ENCODE measurements around the gene WIZ.

WIZ gene

GRCh38 chr19:15466851-15467733 is 17.3 kb upstream of the WIZ start:
- DNase-seq: peak in 1 of 2 experiments; percentile 8

DNA sequence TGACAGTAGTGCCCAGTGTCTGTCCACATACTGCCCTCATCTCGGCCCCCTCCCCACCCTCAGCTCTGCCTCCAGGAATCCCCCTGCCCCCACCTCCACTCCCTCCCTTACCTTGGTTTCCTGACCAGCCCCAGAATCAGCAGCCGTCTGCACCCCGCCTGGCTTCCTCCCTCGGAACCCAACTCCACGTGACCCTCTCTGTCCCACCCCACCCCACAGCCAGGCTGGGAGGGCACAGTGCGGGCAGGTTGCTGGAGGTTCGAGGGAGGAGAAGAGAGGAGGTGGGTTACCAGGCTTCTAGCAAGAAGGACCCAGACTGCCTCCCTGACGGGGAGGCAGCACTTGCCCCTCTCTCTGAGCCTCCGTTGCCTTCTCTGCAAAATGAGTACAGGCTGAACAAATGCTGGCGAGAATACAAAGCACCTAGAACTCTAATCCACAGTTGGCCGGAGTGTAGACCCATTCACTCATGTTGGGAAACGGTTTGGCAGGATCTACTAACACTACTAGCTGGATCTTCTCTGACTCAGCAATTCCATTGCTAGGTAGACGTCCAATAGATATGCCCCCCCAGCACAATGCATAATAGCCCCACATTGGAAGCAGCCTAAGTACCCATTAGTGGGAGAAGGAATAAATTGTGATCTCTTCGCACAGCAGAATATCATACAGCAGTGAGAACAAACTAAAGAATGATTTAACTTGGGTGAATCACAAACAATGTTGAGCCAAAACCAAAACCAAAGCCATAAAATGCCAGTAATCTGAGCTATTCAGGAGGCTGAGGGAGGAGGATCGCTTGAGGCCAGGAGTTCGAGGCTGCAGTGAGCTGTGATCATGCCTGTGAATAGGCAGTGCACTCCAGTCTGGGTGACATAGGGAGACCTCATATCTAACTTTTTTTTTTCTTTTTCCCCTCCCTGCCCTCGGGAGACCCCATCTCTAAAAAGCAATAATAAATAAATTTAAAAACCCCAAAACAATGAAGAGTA is 14.9 kb upstream of the WIZ start, which contains the start of gene RASAL3:
Gene RASAL3 (minus strand): TSS at position 151 of the 992 bp plus-strand sequence. CDS start 186 bp downstream, outside the sequence.
- DNase-seq: peak; percentile 26 to 40

- DNase-seq: peak; percentile 60 to 70
Measured at GRCh38 chr19:15463861-15464371, 14.2 kb upstream of the WIZ start.

- DNase-seq: no peak
Measured at GRCh38 chr19:15461694-15462093, 11.9 kb upstream of the WIZ start.

DNA sequence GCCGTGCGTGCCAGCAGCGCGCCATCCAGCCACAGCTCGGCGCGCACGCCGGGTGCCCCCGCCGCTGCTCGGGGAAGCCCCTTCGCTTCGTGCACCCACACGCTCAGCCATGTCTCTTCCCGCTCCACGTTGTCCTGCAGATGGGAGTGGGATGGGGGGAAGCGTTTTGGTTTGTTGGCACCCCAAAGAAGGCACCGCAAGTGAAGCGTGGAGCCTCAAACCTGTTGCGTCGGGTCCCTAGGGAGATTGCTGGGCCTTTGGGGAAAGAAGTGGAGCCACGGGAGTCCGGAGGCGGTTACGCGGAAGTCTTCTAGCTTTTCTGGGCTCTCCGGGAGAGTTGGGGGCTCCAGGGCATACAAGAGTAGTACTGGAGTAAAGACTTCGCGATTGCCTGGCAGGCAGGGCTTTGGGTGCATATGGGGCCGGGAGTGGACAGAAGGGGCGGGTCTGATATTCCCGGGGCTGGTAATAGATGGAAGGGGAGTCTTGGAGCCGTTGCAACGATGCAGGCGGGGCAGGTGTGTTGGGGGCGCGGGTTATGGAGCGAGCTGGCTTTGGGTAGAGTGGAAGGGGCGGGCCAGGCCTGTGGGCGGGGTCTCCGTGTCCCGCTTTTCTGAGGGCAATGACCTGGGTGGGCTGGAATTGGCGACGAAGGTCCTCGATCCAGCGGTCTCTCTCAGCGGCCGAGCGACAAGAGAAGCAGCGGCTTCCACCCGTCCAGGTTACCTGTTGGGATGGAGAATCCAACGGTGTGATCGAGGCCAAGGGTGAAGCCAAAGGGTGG is 8.1 kb upstream of the WIZ start:
- DNase-seq: no peak

DNA sequence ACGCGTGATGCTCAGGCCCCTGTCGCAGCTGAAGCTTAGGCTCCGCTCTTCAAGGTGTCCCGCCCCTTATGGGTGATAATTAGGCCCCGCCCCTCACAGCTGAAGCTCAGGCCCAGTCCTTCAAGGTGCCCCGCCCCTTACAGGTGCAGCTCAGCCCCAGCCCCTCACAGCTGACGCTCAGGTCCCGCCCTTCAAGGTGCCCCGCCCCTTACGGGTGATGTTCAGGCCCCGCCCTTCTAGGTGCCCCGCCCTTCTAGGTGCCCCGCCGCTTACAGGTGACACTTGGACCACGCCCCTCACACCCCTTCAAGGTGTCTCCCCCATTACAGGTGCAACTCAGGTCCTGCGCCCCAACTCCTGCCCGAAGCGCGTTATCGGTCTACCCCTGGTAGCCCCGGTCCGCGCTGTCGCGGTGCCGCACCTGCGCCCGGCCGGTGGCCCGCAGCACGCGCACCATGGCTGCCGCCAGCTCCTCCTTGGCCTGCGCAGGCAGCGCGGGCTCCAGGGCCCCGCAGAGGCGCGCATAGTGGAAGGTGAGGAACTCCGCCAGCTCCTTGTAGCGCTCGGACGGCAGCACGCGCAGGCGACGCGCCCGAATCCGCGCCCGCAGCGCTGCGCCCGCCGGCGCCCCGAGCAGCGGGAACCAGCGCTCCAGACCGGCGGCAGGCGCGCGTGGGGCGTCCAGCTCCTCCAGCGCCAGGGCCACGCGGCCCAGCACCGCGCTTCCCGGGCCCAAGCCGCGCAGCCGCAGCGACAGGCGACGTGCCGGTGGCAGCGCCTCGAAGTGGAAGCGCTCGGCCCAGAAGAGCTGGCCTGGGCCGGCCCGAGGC is 7.3 kb upstream of the WIZ start:
- DNase-seq: no peak

- no peak for DNase-seq
Measured at GRCh38 chr19:15456441-15456840, 6.7 kb upstream of the WIZ start.

DNA sequence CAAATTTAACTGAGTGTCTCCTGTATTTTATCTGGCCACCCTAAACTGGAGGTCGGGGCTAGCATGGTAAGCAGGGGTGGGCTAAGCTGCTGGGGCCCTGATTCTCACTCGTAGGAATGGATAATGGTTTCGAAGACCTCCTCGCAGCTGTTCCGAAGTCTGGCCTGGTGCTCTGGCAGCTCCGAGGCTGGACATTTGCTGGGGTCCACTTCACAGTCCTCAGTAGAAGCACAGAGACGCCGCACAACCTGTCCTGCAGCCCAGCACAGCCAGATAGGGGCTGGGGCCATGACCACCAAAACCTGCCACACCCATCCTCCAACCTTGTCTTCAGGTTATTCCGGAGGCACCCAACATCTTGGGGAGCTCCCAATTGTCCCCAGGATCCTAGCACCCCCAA is 6.2 kb upstream of the WIZ start:
- DNase-seq: no peak

- DNase-seq: no peak
Measured at GRCh38 chr19:15453906-15454860, 4.4 kb upstream of the WIZ start.

DNA sequence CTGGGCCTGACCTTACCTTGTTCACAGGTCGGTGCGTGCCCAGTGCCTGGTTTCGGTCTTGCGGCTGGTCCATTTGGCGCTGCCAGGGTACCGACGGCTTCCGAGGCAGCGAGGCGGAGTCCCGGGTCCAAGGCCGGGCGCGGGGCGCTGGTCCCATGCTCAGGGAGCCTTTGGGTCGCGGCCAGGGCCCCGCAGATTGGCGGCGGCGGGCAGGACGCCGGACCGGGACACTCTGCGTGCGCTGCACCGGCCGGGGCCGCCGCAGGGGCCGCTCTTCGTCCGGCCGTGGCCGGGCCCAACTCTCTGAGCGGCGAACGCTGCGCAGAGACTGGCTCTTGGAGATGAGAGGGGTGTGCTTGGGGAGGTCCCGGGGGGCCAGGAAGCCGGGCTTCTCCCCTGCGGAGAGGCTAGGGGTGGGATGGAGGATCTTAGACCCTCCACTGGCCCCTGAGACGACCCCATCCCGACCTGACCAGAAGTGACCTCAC is 3.4 kb upstream of the WIZ start:
- no peak for DNase-seq

- no peak for DNase-seq
Measured at GRCh38 chr19:15452111-15453047, 2.6 kb upstream of the WIZ start.

GRCh38 chr19:15450528-15450890 is 753 bp upstream of the WIZ start:
- DNase-seq: no peak

GRCh38 chr19:15448778-15449619 is 757 bp downstream of the WIZ start:
- DNase-seq: no peak

DNA sequence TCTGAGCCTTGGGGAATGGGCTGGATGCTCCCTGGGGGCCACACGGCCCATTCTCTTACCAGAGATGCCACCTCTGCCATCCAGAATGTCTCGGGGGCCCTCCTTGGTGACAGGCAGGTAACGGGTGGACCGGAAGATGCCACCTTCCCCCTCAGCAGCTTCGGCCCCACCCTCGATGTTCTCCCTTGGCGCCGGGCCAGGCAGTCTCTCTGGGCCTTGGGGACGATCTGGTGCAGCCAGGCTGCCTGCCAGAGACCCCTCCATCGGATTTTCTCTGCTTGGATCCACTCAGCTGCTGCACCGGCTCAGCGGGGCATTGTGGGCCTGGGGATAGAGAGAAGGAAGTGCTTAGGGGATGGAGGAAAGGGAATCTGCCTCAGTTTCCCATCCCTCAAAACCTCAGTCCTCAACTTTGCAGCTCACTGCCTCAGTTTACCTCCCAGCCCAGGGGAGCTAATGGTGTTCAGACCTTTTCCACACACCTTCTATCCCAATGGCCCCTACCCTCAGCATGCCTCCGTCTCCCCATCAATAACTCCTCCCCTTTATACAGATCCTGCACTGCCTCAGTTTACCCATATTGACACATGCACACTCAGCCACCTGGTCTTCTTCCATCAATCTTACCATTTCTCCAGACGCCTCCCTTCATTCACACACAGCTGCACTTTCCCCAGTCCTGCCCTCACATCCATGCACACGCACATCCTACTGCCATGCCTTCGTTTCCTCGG is 1.5 kb downstream of the WIZ start:
- DNase-seq: no peak

- no peak for DNase-seq
Measured at GRCh38 chr19:15447057-15447456, 2.7 kb downstream of the WIZ start.

GRCh38 chr19:15445807-15446376 is 3.9 kb downstream of the WIZ start:
- DNase-seq: no peak

- DNase-seq: no peak
Measured at GRCh38 chr19:15445227-15445605, 4.5 kb downstream of the WIZ start.
